Uterus (tissue), 4 donors: Measurements from ENCODE around the gene IKZF1. TPM values are rescaled to one million over a fixed set of nuclear protein-coding genes. Genes with fewer than 3 reads are reported as not detected.

ENCODE experiments used
- DNase-seq, 2 donors: peaks; one replicate each; pipeline ENCODE4 v3.0.0-alpha.2; 2019 to 2020
- H3K27ac ChIP-seq, 2 donors: fragments of 200-600 bp; sonication (generic); 1 replicate in 1 of 2; 2 replicates in 1 of 2; pipeline ENCODE4 v1.5.1; 2016 to 2018
- H3K27me3 ChIP-seq, 2 donors: fragments of 200-600 bp; sonication (generic); one replicate each; pipeline ENCODE4 v1.5.1; 2018 to 2019; ENCODE audit warnings: control low read depth in 1 of 2
- H3K36me3 ChIP-seq, 2 donors: fragments of 200-600 bp; sonication (generic); one replicate each; pipeline ENCODE4 v1.5.1; 2019; ENCODE audit warnings: control low read depth in 1 of 2
- H3K4me1 ChIP-seq, 2 donors: fragments of 200-600 bp; sonication (generic); one replicate each; pipeline ENCODE4 v1.5.1; 2018 to 2019; ENCODE audit warnings: control low read depth in 1 of 2
- H3K4me3 ChIP-seq, 2 donors: fragments of 200-600 bp; sonication (generic); 1 replicate in 1 of 2; 2 replicates in 1 of 2; pipeline ENCODE4 v1.5.1; 2018 to 2019; ENCODE audit warnings: mild to moderate bottlenecking in 1 of 2
- H3K9me3 ChIP-seq, 2 donors: fragments of 200-600 bp; sonication (generic); one replicate each; pipeline ENCODE4 v1.5.1; 2019; ENCODE audit warnings: control low read depth in 1 of 2
- CTCF ChIP-seq, 4 experiments: fragments of 200-600 bp in 2 of 4; fragments of 450-650 bp in 2 of 4; sonication (generic) in 2 of 4; IDR thresholded peaks; one replicate each; pipeline ENCODE4 v1.5.1; 2016 to 2019; ENCODE audit warnings: antibody characterized with exemption in 4 of 4, mild to moderate bottlenecking in 2 of 4, moderate library complexity in 1 of 4
- POLR2A ChIP-seq, 2 donors: fragments of 450-650 bp; IDR thresholded peaks; one replicate each; pipeline ENCODE4 v1.6.1; 2016; ENCODE audit warnings: antibody characterized with exemption in 2 of 2, mild to moderate bottlenecking in 1 of 2, moderate library complexity in 1 of 2
- intact Hi-C: fragments of 100-400 bp; cut with DNase I; formaldehyde crosslinking; loops from one replicate; pipeline ENCODE4 v1.15.1; 2023; ENCODE audit warnings: low total_unique reads
- total RNA-seq, 4 donors: library from RNA; depleted of rRNA in 3 of 4; stranded (reverse); fragments of >200 nt in 3 of 4; gene quantifications; one replicate each; pipeline versions ENCODE4 v1.1.0 to v1.2.4, GENCODE V29; 2014 to 2023
- donor health status: DM: yes; HTN: yes; CAD: no.

IKZF1 gene
- total RNA-seq, 4 donors from 2014 or later, result 7.0 to 828 (median 12.8) TPM

- DNase-seq, result no peak
- Histone ChIP-seq H3K4me1 (no peaks in the 10 kb centered on the region), H3K27me3 (no peaks in the 10 kb centered on the region), H3K36me3 (no peaks in the 10 kb centered on the region), H3K9me3 (no peaks in the 10 kb centered on the region), H3K27ac (no peak overlapping the region), H3K4me3 (no peak overlapping the region)
- TF ChIP-seq POLR2A (IDR thresholded peaks at IDR 0.05) (no peak), CTCF (IDR thresholded peaks at IDR 0.05) (no peak)
- intact Hi-C loops, result no loop called here
Observed at GRCh38 chr7:50356945-50357268, 52.4 kb downstream of the IKZF1 start.

- Histone ChIP-seq H3K4me1 (no peaks in the 10 kb centered on the region), H3K27me3 (no peaks in the 10 kb centered on the region), H3K27ac (no peak overlapping the region), H3K9me3 (no peaks in the 10 kb centered on the region), H3K36me3 (no peaks in the 10 kb centered on the region), H3K4me3 (no peak overlapping the region)
- TF ChIP-seq CTCF (IDR thresholded peaks at IDR 0.05) (no peak), POLR2A (IDR thresholded peaks at IDR 0.05) (no peak)
- intact Hi-C loops, result no loop called here
- no peak for DNase-seq
Observed at GRCh38 chr7:50357426-50357825, 52.9 kb downstream of the IKZF1 start.

GRCh38 chr7:50358041-50358705 lies 53.7 kb downstream of the IKZF1 start:
- no peaks in the 10 kb centered on the region for H3K36me3 ChIP-seq
- intact Hi-C loops, result no loop called here
- no peak overlapping the region for H3K27ac ChIP-seq
- TF ChIP-seq CTCF (IDR thresholded peaks at IDR 0.05), result no peak
- no peak overlapping the region for H3K4me3 ChIP-seq
- no peak for DNase-seq
- H3K4me1 ChIP-seq, result no peaks in the 10 kb centered on the region
- H3K27me3 ChIP-seq, result no peaks in the 10 kb centered on the region
- no peaks in the 10 kb centered on the region for H3K9me3 ChIP-seq

- Histone ChIP-seq H3K9me3 (no peaks in the 10 kb centered on the region), H3K27me3 (no peaks in the 10 kb centered on the region), H3K36me3 (no peaks in the 10 kb centered on the region), H3K27ac (no peak overlapping the region), H3K4me1 (no peaks in the 10 kb centered on the region), H3K4me3 (no peak overlapping the region)
- no peak for DNase-seq
- intact Hi-C loops, result no loop called here
- TF ChIP-seq POLR2A (IDR thresholded peaks at IDR 0.05), result no peak
Observed at GRCh38 chr7:50358779-50359178, 54.3 kb downstream of the IKZF1 start.

- H3K27me3 ChIP-seq, result no peaks in the 10 kb centered on the region
- no peak overlapping the region for H3K4me3 ChIP-seq
- H3K9me3 ChIP-seq, result no peaks in the 10 kb centered on the region
- DNase-seq, result no peak
- no peak overlapping the region for H3K27ac ChIP-seq
- H3K36me3 ChIP-seq, result no peaks in the 10 kb centered on the region
- TF ChIP-seq CTCF (IDR thresholded peaks at IDR 0.05) (no peak), POLR2A (IDR thresholded peaks at IDR 0.05) (no peak)
- H3K4me1 ChIP-seq, result no peaks in the 10 kb centered on the region
- intact Hi-C loops, result no loop called here
Observed at GRCh38 chr7:50359258-50359994, 54.9 kb downstream of the IKZF1 start.
